Activated T-cell treated with anti-CD3 and anti-CD28 coated beads, Interleukin-2, amount 50 U/mL, for 24 hours (primary cell): ENCODE measurements around the gene TMEM100.

Experiments
- DNase-seq: peaks from one replicate; pipeline ENCODE4 v3.0.0-alpha.2; 2020
- H3K27ac Mint-ChIP-seq: 2 replicates; pipeline ENCODE4 v1.8.0; 2020; ENCODE audit warnings: mild to moderate bottlenecking, mixed read lengths
- H3K27me3 Mint-ChIP-seq: 2 replicates; pipeline ENCODE4 v1.8.0; 2020; ENCODE audit warnings: mixed read lengths
- H3K36me3 Mint-ChIP-seq: 2 replicates; pipeline ENCODE4 v1.8.0; 2020; ENCODE audit warnings: low read depth, mixed read lengths
- H3K4me1 Mint-ChIP-seq: 2 replicates; pipeline ENCODE4 v1.8.0; 2020; ENCODE audit warnings: low read depth, mixed read lengths
- H3K4me3 Mint-ChIP-seq: 2 replicates; pipeline ENCODE4 v1.8.0; 2020; ENCODE audit warnings: mild to moderate bottlenecking, moderate library complexity, mixed read lengths
- H3K9me3 Mint-ChIP-seq: 2 replicates; pipeline ENCODE4 v1.8.0; 2020; ENCODE audit warnings: mixed read lengths

TMEM100 gene

GRCh38 chr17:55717898-55718735, 4.5 kb downstream of the TMEM100 start:
- Mint-ChIP-seq H3K4me1 (peaks cover 2% of the 10 kb centered on the region), H3K27me3 (peaks cover 34% of the 10 kb centered on the region), H3K4me3 (no peak overlapping the region), H3K27ac (no peak overlapping the region), H3K36me3 (no peaks in the 10 kb centered on the region), H3K9me3 (no peaks in the 10 kb centered on the region)
- DNase-seq: peak; percentile 63

DNA sequence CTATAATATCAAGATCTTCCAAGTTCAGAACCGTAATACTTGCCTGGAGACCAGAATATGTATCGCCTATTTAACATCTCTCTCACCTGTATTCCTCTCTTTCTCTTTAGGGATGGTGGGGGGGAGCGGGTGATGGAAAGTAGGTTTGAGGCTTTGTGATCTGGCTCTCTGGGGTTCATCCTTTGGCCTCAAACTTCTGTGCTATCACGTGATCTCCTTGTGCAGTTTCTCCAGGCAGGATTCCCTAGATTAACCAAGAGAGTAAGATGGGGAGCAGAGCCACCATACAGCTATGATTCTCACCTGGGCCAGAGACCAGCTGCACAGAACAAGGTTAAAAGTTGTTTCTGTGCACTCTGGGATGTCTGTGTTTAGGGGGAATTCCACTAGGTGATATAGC, 5.2 kb downstream of the TMEM100 start:
- no peak overlapping the region for H3K27ac Mint-ChIP-seq
- H3K36me3 Mint-ChIP-seq: no peaks in the 10 kb centered on the region
- DNase-seq: no peak
- no peak overlapping the region for H3K4me3 Mint-ChIP-seq
- H3K4me1 Mint-ChIP-seq: no peaks in the 10 kb centered on the region
- H3K9me3 Mint-ChIP-seq: no peaks in the 10 kb centered on the region
- peaks cover 27% of the 10 kb centered on the region for H3K27me3 Mint-ChIP-seq

DNA sequence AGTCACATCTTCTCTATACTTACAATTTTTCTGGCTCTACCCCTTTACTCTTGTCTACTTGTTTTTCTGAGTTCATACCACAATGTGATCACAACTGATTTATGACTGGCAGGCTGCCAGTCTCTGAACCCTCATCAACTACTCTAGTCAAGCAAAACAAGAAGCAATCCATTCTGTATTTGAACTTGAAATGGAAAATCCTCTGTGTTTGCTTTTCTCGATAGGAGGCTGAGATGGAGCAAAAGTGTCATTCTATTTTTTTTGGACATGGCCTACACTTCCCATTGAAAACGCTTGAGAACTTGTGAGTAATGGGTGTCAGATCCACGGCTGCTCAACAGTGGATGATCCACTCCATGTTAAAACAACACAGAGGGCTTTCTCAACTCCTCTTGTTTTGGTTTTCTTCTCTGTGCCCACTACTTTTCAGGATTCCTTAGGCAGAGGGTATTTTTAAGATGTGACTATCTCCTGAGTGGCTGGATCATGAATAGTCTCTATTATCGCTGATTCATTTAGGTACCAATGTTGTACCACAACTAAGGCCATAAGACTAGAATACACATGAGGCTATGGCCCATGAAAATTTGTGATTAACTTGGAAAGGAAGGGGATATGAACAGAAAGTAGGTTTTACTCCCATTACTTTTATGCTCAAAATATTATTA, 11.7 kb downstream of the TMEM100 start:
- no peaks in the 10 kb centered on the region for H3K4me1 Mint-ChIP-seq
- H3K27me3 Mint-ChIP-seq: peaks cover 29% of the 10 kb centered on the region
- H3K36me3 Mint-ChIP-seq: no peaks in the 10 kb centered on the region
- DNase-seq: no peak
- no peak overlapping the region for H3K4me3 Mint-ChIP-seq
- H3K9me3 Mint-ChIP-seq: no peaks in the 10 kb centered on the region
- H3K27ac Mint-ChIP-seq: no peak overlapping the region

DNA sequence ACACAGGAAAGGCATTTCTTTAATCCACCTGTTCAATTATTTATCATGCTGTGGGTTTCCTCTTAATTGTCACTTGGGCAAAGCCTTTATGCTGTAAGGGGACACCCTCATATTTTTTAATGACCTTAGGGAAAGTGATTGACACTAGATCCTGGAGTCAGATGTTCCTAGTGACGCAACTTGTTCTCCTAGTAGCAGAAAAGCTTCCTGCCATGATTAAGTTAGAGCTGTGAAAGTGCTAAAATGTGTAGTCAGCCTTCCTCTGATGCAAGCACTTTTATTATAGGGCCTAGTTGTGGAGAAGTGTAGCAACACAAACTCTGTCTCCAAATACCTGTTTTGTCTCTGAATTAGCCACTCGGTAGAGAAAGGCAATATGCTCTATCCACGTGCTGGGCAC, 12.3 kb downstream of the TMEM100 start:
- Mint-ChIP-seq H3K27ac (no peak overlapping the region), H3K9me3 (no peaks in the 10 kb centered on the region), H3K27me3 (peaks cover 33% of the 10 kb centered on the region), H3K36me3 (no peaks in the 10 kb centered on the region), H3K4me3 (no peak overlapping the region), H3K4me1 (no peaks in the 10 kb centered on the region)
- no peak for DNase-seq

GRCh38 chr17:55709984-55710383, 12.7 kb downstream of the TMEM100 start:
- H3K36me3 Mint-ChIP-seq: no peaks in the 10 kb centered on the region
- peaks cover 33% of the 10 kb centered on the region for H3K27me3 Mint-ChIP-seq
- H3K4me3 Mint-ChIP-seq: no peak overlapping the region
- H3K4me1 Mint-ChIP-seq: no peaks in the 10 kb centered on the region
- no peak overlapping the region for H3K27ac Mint-ChIP-seq
- no peaks in the 10 kb centered on the region for H3K9me3 Mint-ChIP-seq
- DNase-seq: no peak

DNA sequence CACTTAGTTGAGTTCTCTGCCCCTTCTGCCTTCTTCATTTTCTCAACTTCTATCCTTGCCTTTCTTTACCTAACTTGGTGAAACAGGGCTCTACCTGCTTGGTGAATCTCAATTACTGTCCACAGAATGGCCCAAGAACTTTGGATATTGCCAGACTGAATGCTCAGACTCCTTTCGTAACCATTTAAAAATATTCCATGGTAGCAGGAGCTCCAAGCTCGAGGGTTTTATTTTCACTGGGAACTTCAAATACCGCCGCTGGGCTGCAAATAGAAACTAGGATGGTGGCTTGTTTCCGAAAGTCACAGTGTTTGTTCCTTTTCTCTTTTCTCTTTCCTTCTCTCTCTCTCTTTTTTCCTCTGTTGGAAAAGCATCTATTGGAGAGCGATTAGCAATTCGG, 13.2 kb downstream of the TMEM100 start:
- H3K27ac Mint-ChIP-seq: no peak overlapping the region
- H3K4me1 Mint-ChIP-seq: no peaks in the 10 kb centered on the region
- no peak for DNase-seq
- H3K27me3 Mint-ChIP-seq: peaks cover 35% of the 10 kb centered on the region
- no peaks in the 10 kb centered on the region for H3K9me3 Mint-ChIP-seq
- no peaks in the 10 kb centered on the region for H3K36me3 Mint-ChIP-seq
- no peak overlapping the region for H3K4me3 Mint-ChIP-seq

GRCh38 chr17:55708175-55708974, 14.3 kb downstream of the TMEM100 start:
- H3K27me3 Mint-ChIP-seq: peaks cover 40% of the 10 kb centered on the region
- H3K36me3 Mint-ChIP-seq: no peaks in the 10 kb centered on the region
- no peak overlapping the region for H3K4me3 Mint-ChIP-seq
- DNase-seq: no peak
- no peaks in the 10 kb centered on the region for H3K9me3 Mint-ChIP-seq
- no peak overlapping the region for H3K27ac Mint-ChIP-seq
- H3K4me1 Mint-ChIP-seq: no peaks in the 10 kb centered on the region

DNA sequence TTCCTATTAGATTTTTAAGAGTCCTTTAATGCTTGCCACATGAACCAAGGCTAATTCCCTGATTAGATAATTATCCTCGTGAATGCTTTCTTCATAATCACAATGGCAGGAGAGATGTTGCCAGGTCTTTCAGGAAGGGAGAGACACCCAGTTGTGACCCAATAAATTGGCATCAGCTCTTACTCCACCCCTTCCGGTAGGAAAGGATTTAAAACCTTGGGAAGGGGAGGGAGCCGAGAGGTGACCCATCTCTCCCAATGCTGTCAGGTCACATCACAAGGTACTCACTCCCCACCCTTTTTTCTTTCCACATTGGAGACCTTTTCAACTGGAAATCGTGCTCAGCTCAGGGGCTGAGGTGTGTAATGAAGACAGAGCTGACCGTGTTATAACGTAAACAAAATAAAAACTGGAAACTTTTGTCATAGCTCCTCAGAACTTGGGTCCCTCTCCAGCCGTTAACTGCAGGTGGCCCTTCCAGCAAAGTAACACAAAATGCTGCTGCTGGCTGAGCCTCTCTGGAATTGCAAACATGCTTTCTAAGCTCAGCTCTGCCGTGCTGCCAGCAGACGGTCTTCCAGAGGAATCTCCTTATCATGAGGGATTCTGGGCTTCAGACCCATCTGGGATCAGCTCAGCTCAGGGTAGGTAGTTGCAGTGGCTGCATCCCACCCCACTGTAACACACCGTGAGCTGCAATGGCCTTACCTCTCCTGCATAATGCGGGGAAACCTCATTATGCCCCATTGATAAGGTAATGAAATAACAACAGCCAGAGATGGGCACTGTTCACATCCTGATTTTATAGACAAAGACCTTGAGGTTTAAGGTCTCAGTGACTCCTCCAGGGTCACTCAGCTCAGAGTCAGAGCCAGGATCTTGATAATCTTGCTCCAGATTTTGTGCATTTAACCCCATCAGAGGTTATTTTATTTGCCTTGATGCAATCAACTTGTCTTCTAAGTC, 15.6 kb downstream of the TMEM100 start:
- no peak overlapping the region for H3K4me3 Mint-ChIP-seq
- peaks cover 2% of the 10 kb centered on the region for H3K9me3 Mint-ChIP-seq
- H3K27me3 Mint-ChIP-seq: peaks cover 49% of the 10 kb centered on the region
- no peaks in the 10 kb centered on the region for H3K36me3 Mint-ChIP-seq
- no peaks in the 10 kb centered on the region for H3K4me1 Mint-ChIP-seq
- DNase-seq: no peak
- H3K27ac Mint-ChIP-seq: no peak overlapping the region

- Mint-ChIP-seq H3K4me1 (no peaks in the 10 kb centered on the region), H3K4me3 (no peak overlapping the region), H3K27ac (no peak overlapping the region), H3K27me3 (peaks cover 54% of the 10 kb centered on the region), H3K36me3 (no peaks in the 10 kb centered on the region), H3K9me3 (peaks cover 2% of the 10 kb centered on the region)
- no peak for DNase-seq
Measured at GRCh38 chr17:55705847-55706246, 16.8 kb downstream of the TMEM100 start.

DNA sequence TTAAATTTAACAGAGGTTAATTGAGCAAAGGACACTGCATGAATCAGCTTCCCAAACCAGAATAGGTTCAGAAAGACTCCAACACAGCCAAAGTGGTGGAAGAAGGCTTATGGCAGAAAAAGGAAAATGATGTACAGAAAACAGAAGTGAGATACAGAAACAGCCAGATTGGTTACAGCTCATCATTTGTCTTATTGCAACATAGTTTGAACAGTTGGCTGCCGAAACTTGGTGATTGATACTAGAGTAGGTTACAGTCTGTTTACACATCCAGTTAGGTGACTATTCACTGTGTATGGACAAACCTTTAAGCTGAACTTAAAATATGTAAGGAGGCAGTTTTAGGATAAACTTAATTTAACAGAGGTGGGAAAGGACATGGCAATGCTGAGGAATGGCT, 18.3 kb downstream of the TMEM100 start:
- Mint-ChIP-seq H3K4me3 (no peak overlapping the region), H3K27me3 (peaks cover 59% of the 10 kb centered on the region), H3K9me3 (peaks cover 2% of the 10 kb centered on the region), H3K4me1 (no peaks in the 10 kb centered on the region), H3K36me3 (no peaks in the 10 kb centered on the region), H3K27ac (no peak overlapping the region)
- DNase-seq: no peak

GRCh38 chr17:55702150-55702549, 20.5 kb downstream of the TMEM100 start:
- Mint-ChIP-seq H3K27me3 (peaks cover 65% of the 10 kb centered on the region), H3K4me1 (no peaks in the 10 kb centered on the region), H3K36me3 (no peaks in the 10 kb centered on the region), H3K4me3 (no peak overlapping the region), H3K9me3 (peaks cover 2% of the 10 kb centered on the region), H3K27ac (no peak overlapping the region)
- no peak for DNase-seq

- H3K4me3 Mint-ChIP-seq: no peak overlapping the region
- no peak for DNase-seq
- no peak overlapping the region for H3K27ac Mint-ChIP-seq
- H3K9me3 Mint-ChIP-seq: peaks cover 2% of the 10 kb centered on the region
- H3K36me3 Mint-ChIP-seq: no peaks in the 10 kb centered on the region
- H3K4me1 Mint-ChIP-seq: no peaks in the 10 kb centered on the region
- peaks cover 58% of the 10 kb centered on the region for H3K27me3 Mint-ChIP-seq
Measured at GRCh38 chr17:55699181-55699860, 23.3 kb downstream of the TMEM100 start.

DNA sequence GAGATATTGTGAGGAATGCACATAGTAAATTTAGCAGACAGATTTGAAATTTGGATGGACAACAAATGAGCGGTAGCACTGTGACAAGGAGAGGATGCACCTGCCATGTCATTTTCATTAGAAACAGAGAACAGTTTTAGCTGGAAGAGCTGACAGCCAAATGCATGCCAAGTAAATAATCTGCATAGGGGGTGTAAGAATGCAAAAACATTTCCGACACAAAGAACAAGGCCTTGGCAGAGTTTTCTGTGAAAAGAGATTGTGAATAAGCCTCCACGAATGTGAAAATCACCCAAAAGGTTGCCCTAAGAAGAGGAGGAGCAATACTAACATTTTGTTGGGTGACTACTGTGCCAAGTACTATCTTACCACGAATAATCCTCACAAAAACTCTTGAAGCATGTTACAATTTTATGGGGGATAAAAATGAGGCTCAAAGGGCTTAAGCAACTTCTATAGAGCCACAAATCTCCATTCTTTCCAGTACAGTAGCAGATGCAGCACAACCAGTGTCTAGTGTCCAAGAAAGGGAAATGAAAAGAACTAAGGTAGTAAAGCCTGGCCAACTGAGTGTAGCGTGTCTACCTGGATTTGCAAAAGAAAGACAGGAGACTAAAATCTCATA, 28.3 kb downstream of the TMEM100 start:
- no peak overlapping the region for H3K27ac Mint-ChIP-seq
- no peaks in the 10 kb centered on the region for H3K36me3 Mint-ChIP-seq
- peaks cover 28% of the 10 kb centered on the region for H3K27me3 Mint-ChIP-seq
- H3K9me3 Mint-ChIP-seq: no peaks in the 10 kb centered on the region
- H3K4me1 Mint-ChIP-seq: no peaks in the 10 kb centered on the region
- no peak overlapping the region for H3K4me3 Mint-ChIP-seq
- no peak for DNase-seq
